ENCODE data around the gene CMTM8.
"Not testable (repeated sequence)": the region's sequence is repeated elsewhere in the genome, so short reads cannot be mapped to it uniquely, and the experiment has no call there.

Gene CMTM8, protein sequence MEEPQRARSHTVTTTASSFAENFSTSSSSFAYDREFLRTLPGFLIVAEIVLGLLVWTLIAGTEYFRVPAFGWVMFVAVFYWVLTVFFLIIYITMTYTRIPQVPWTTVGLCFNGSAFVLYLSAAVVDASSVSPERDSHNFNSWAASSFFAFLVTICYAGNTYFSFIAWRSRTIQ

DNA sequence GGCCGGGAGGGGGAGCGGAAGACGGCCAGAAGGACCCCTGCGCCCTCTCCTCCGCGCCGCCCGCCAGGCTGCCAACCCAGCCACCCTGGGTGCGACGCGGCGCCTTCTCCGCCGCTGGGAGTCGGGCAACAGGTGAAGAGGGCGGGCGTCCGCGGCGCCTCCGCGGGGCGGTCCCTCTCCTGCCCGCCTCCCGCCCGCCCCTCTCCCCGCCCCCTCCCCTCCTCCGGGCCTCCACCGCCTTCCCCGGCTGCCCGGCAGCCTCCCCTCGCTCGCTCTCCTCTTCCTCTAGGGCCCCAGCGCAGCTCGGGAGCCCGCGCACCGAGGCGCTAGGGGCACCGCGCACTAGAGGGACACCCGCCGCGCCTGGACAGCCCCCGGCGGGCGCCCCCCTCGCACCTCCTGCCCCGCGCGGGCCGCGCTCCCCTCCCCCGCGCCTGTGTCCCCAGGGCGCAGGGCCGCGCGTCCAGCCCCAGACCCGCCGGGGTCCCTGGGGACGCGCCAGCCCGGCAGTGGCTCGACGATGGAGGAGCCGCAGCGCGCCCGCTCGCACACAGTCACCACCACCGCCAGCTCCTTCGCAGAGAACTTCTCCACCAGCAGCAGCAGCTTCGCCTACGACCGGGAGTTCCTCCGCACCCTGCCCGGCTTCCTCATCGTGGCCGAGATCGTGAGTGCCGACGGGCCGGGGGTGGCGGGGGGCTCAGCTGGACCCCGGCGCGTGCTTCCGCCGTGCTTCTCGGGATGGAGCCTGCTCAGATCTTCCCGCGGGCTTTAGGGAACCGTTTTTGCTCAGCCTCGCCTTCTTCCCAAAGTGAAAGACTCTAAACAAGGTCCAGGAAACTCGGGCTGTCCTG is at the start of gene CMTM8:
Gene CMTM8, plus strand, starts transcription at position 228 of the 854 bp plus-strand sequence. Its CDS starts 293 bp downstream, at position 521.
- DNase-seq (ENCODE audit: low read depth in 3 of 3), result peak; percentile 47 to 56 (median 48)

DNA sequence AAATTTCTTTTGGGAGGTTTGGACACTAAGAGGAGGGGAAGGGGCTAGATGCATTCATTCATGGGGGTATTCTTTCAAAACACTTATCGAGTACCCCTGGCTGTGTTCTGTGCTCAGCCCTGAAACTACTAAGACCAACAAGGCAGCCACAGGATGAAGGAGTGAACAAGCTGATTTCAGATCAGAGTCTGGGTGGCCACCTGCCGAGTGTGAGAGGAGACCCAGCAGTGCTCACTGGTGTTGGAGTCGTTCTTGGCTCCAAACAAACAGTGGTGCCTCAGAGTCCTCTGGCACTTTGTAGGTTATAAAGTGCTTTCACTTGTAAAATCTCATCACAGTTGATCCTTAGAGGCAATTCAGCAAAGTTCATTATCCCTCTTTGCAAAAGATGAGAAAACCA is 48.8 kb upstream of the CMTM8 start:
- DNase-seq (ENCODE audit: low read depth in 3 of 3), result no peak

DNA sequence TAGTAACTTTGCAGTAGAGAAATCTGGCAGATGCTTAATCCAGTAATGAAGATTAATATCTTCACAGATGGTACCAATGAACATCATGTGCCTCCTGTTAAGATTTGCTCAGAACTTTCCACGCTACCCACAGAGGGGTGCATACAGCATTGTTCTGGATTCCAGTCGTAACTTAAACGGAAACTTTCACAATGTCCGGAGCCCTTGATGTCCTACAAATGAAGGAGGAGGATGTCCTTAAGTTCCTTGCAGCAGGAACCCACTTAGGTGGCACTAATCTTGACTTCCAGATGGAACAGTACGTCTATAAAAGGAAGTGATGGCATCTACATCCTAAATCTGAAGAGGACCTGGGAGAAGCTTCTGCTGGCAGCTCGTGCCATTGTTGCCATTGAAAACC is 47.9 kb upstream of the CMTM8 start:
- DNase-seq (ENCODE audit: low read depth in 3 of 3), result not testable (repeated sequence)

- no peak for DNase-seq (ENCODE audit: low read depth in 3 of 3)
Observed at GRCh38 chr3:32193101-32193500, 45.4 kb upstream of the CMTM8 start.

DNA sequence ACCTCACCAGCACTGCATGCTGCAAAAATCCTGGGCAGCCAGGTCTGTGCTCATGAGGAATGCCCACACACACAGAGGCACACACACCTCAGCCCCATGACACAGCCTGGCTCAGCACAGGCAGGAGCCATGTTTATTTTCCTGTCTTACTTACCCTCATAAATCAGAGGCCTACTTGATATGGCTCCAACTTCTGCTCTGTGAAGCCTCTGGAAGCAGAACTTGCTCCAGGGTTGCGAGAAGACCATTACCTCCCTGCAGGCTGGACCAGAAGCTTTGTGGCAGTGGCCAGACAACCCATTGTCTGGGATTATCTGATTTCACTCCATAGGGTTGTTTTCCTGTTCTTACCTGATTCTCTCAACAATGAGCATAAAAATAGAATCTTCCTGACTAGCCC is 43.8 kb upstream of the CMTM8 start:
- no peak for DNase-seq (ENCODE audit: low read depth in 3 of 3)

DNA sequence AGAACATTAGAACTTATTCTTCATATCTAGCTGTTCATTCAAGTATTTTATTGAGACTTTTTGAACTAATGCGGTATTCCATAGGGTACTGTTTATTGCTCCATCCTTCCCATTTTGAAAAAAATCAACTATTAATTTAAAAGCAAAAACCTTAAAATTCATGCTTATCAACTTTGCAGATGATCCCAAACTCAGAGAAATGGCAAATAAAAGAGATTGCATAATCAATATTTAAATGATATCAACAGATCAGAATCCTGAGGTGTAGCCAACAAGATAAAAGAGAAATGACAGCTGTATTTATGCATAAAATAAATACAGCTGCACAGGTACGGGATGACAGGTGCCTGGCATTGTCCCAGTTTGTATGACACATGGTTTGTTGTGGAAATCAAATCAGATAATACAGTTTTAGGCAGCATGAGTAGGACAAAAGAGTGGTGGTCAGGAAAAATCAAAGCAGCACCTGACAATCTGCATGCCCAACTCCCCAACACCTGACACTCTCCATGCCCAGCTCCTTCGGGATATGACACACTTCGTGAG is 42.4 kb upstream of the CMTM8 start:
- DNase-seq (ENCODE audit: low read depth in 3 of 3), result no peak

DNA sequence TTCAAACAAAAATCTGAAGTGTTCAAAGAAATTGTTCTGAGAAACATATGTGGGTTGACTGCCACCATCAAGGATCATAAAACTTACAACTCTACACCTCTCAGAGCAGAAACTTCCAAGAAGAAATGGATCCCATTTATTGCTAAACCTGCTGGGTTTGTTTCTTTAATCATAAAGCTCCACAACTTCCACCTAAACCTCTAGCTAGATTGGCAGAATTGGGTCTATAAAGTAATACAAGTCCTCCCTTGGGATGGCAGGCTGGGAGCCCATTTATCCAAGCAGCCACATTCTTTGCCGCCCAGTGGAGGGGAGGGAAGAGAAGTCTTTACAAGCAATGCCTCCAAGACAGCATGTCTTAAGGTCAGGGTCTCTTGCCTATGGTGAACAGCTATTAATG is 40.5 kb upstream of the CMTM8 start:
- no peak for DNase-seq (ENCODE audit: low read depth in 3 of 3)

DNA sequence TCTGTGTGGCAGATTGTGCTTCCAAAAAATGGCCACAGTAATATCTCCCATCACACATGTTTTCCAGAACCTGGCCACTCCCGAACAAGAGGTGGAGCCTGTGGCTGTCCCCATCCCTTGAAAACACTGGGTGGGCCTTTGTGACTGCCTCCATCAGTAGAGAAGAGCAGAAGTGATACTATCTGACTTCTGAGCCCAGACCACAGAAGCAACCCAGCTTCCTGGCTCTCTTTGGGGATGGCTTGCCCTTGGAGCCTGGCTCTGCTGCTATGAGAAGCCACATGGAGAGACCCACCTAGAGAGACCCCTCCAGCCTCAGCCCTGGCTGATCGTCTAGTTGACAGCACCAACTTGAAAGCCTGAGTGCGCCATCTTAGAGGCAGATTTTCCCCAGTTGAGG is 39.8 kb upstream of the CMTM8 start:
- no peak for DNase-seq (ENCODE audit: low read depth in 3 of 3)

GRCh38 chr3:32200490-32200889 is 38.0 kb upstream of the CMTM8 start:
- DNase-seq (ENCODE audit: low read depth in 3 of 3), result no peak

GRCh38 chr3:32200992-32201758 is 37.3 kb upstream of the CMTM8 start:
- DNase-seq (ENCODE audit: low read depth in 3 of 3), result no peak

- no peak for DNase-seq (ENCODE audit: low read depth in 3 of 3)
Observed at GRCh38 chr3:32202496-32202895, 36.0 kb upstream of the CMTM8 start.

GRCh38 chr3:32203854-32204253 is 34.6 kb upstream of the CMTM8 start:
- no peak for DNase-seq (ENCODE audit: low read depth in 3 of 3)

DNA sequence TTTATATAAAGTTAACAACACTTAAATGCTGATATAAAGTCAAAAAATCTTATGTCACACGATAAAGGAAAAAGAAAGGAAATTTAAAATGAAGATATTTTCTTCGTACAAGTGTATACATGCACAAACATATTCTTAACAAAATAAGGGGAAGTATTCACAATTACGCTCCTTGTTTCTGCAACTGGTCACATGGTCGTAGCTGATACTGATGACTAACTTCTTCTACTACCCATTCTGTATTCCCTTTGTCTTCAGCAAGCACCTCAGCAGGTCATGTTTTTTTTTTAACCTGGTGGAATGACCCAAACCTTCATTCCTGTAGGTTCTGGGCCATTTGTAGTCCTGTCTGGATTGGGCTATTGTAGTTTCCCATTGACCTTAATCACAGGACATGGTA is 30.0 kb upstream of the CMTM8 start:
- DNase-seq (ENCODE audit: low read depth in 3 of 3), result no peak

DNA sequence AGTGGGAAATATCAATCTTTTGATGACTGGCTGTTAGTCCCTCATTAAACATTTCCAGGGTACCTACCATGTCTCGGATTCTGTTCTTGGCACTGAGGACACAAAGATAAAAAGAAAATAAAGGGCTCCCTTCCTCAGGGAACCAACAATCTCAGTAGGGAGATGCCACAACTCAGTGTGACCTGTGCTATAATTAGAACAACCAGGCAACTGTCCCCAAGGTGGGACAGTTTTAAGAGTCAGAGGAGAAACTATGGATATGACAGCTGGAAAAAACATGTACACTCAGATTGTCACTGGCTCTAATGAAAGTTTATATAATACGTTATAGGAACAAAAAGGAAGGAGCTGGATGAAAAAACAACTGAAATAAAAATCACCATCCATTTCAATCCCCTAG is 23.3 kb upstream of the CMTM8 start:
- no peak for DNase-seq (ENCODE audit: low read depth in 3 of 3)

- no peak for DNase-seq (ENCODE audit: low read depth in 3 of 3)
Observed at GRCh38 chr3:32216172-32216783, 22.2 kb upstream of the CMTM8 start.

- no peak for DNase-seq (ENCODE audit: low read depth in 3 of 3)
Observed at GRCh38 chr3:32217339-32217738, 21.1 kb upstream of the CMTM8 start.

- no peak for DNase-seq (ENCODE audit: low read depth in 3 of 3)
Observed at GRCh38 chr3:32219537-32219936, 18.9 kb upstream of the CMTM8 start.

DNA sequence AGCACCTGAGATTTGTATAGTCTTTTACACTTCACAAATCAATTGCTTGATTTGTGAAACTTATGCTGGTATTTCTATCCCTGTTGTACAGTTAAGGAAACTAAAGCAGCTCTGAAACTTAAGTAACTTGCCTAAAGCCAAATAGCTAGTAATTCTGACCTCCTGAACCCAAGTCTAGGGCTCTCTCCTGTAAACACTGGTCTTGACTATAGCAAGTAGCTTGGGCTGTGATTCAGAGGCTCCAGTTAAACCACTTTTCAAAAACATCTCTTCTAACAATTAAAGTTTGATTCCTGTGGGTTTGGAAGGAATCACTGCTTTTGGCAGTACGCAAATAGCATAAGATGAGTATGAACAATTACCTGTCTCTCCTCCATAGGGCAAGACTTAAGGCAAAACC is 18.5 kb upstream of the CMTM8 start:
- no peak for DNase-seq (ENCODE audit: low read depth in 3 of 3)

DNA sequence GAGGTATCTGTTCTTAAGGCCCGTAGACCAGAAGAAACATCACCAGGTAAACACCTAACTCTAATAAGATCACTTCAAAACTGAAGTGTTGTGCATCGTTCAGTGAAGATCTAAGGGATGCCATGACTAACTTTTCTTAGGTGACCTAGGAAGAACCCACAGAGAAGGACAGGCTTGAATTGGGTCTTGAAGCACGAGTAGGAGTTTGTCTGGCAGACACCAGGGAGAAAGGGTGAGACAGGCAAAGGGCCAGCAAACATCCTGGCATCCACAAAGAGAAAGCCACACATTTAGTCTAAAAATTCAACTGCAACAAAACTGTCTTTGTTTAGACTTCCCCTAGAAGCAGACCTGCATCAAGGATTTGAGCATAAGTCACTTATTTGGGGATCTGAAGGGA is 15.5 kb upstream of the CMTM8 start:
- DNase-seq (ENCODE audit: low read depth in 3 of 3), result no peak

GRCh38 chr3:32224016-32224516 is 14.4 kb upstream of the CMTM8 start:
- no peak for DNase-seq (ENCODE audit: low read depth in 3 of 3)

DNA sequence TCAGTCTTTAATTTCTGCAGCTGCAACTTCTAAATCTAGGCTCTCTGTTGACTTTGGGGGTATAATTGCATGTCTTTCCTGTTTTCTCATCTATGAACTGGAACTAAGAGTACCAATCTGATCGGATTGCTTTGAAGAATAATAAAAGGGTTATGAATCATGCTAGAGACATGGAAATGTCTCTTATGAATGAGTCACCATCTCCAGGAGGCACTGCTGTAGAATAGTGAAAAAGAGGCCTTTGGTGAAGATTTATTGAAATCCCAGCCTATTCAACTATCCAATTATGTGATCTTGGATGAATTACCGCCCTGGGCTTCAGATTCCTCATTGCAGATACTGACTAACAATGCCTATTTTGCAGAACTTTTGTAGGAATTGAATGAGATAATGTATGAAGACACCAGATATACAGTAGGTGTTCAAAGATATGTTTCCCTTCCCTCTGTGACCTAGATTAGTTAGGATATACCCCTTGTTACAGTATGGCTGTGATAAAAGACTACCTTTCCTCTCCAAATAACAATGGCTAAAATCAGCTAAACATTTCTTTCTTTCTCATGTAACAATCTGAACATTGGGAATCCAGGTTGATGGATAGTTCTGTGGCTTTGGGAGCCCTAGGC is 11.5 kb upstream of the CMTM8 start:
- DNase-seq (ENCODE audit: low read depth in 3 of 3), result no peak

All from stimulated activated CD4-positive, alpha-beta T cell treated with anti-CD3 and anti-CD28 coated beads, TNF-alpha, amount 100 ng/mL, for 4 hours (primary cell).